ENCODE data around the gene ZNF571. TPM values are rescaled to one million over a fixed set of nuclear protein-coding genes. Genes with fewer than 3 reads are reported as not detected.

ZNF571 gene
- total RNA-seq, 1 experiment from 2014 or later = 1.4 TPM

- intact Hi-C loops (cut with micrococcal nuclease; ENCODE audit: unreplicated experiment) = loop anchor here (1.0 to 2.0 kb wide), 4 partner anchors 61 to 224 kb away; partner anchors contain the start of genes ZNF527, ZNF573 and ZNF607
- ChIA-PET CTCF (interaction anchor here (0.5 to 1.1 kb wide), 2 partner anchors 12 to 124 kb away, joined by 3 read pairs; partner anchors contain the start of gene ZNF607), POLR2A (interaction anchor here (1.0 to 1.5 kb wide), 3 partner anchors 125 to 278 kb away, joined by 3 to 7 read pairs (median 5); partner anchors contain the start of genes ZNF527 and ZNF607)
- no peak for TF ChIP-seq CTCF (IDR thresholded peaks at IDR 0.05; ENCODE audit: insufficient read depth in 1 of 2, low read depth in 1 of 2, low read length in 1 of 2, severe bottlenecking in 1 of 2, unreplicated experiment in 1 of 2)
- Mint-ChIP-seq H3K9me3 (ENCODE audit: unreplicated experiment) (peaks cover 10% of the 10 kb centered on the region), H3K27me3 (ENCODE audit: insufficient read depth, unreplicated experiment) (no peaks in the 10 kb centered on the region), H3K4me3 (ENCODE audit: unreplicated experiment) (peak overlapping the region; percentile 95), H3K27ac (ENCODE audit: unreplicated experiment) (peak overlapping the region; percentile 98), H3K4me1 (ENCODE audit: low read depth, unreplicated experiment) (peaks cover 15% of the 10 kb centered on the region), H3K36me3 (ENCODE audit: insufficient read depth, unreplicated experiment) (peaks cover 20% of the 10 kb centered on the region)
- Histone ChIP-seq H3K27me3 (replicated peaks; ENCODE audit: control insufficient read depth, insufficient read depth, low read length) (no peaks in the 10 kb centered on the region), H3K4me1 (no peaks in the 10 kb centered on the region), H3K9me3 (peaks cover 4% of the 10 kb centered on the region), H3K36me3 (ENCODE audit: control insufficient read depth, insufficient read depth, low read length) (no peaks in the 10 kb centered on the region), H3K4me3 (ENCODE audit: low read depth, low read length) (peak overlapping the region; percentile 73)
- no peak for DNase-seq
- no TSS peak for BruUV-seq (replicated peaks)
Observed at GRCh38 chr19:37594982-37595382, 390 bp upstream of the ZNF571 start.

DNA sequence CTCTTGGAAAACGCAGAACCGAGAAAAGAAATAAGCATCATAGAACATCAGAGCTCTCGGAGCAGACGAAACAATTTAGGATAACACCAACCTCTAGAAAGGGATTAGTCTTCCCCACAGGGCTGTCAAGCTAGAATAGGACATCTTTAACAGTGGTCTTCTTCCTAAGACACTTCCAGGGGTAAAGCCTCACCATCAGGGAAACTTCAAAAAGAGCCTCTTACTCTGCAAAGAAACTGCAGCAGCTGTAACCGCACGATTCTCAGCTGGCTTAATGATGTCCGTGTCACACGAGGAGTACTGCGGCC is 642 bp downstream of the ZNF571 start:
- TF ChIP-seq CTCF (IDR thresholded peaks at IDR 0.05; ENCODE audit: insufficient read depth in 1 of 2, low read depth in 1 of 2, low read length in 1 of 2, severe bottlenecking in 1 of 2, unreplicated experiment in 1 of 2) = no peak
- no peak for DNase-seq
- intact Hi-C loops (cut with micrococcal nuclease; ENCODE audit: unreplicated experiment) = loop anchor here (1.0 to 2.0 kb wide), 4 partner anchors 62 to 223 kb away; partner anchors contain the start of genes ZNF527, ZNF573 and ZNF607
- Mint-ChIP-seq H3K4me1 (ENCODE audit: low read depth, unreplicated experiment) (peaks cover 15% of the 10 kb centered on the region), H3K36me3 (ENCODE audit: insufficient read depth, unreplicated experiment) (peaks cover 20% of the 10 kb centered on the region), H3K9me3 (ENCODE audit: unreplicated experiment) (peaks cover 10% of the 10 kb centered on the region), H3K27me3 (ENCODE audit: insufficient read depth, unreplicated experiment) (no peaks in the 10 kb centered on the region), H3K4me3 (ENCODE audit: unreplicated experiment) (peak overlapping the region; percentile 95), H3K27ac (ENCODE audit: unreplicated experiment) (peak overlapping the region; percentile 98)
- Histone ChIP-seq H3K27me3 (replicated peaks; ENCODE audit: control insufficient read depth, insufficient read depth, low read length) (no peaks in the 10 kb centered on the region), H3K9me3 (peaks cover 4% of the 10 kb centered on the region), H3K36me3 (ENCODE audit: control insufficient read depth, insufficient read depth, low read length) (no peaks in the 10 kb centered on the region), H3K4me1 (no peaks in the 10 kb centered on the region), H3K4me3 (ENCODE audit: low read depth, low read length) (peak overlapping the region; percentile 73)
- no TSS peak for BruUV-seq (replicated peaks)
- CTCF ChIA-PET = interaction anchor here (1.1 to 1.2 kb wide), 2 partner anchors 99 to 125 kb away, joined by 3 to 4 read pairs; partner anchors contain the start of gene ZNF607
- POLR2A ChIA-PET = interaction anchor here (1.0 to 1.5 kb wide), 2 partner anchors 126 to 223 kb away, joined by 5 to 7 read pairs; partner anchors contain the start of genes ZNF527 and ZNF607

DNA sequence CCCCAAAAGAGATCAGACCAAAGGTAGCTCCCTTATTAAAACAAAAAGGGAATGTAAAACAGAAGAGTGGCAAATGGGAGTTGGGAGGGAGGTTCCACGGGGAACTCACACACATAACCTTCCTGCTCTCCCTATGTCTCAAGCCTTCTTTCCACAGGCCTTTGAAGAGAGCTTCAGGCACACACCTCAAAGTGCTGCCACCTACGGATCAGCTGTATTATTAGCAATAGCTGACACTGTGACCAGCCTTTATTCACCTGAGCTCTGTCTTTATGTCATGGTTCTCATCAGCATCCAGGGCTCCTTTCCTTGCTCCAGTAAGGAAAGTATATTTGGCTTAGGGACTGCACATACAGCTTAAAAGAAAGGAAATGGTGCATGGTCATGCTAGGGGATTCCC is 11.3 kb downstream of the ZNF571 start:
- Histone ChIP-seq H3K9me3 (peaks cover 18% of the 10 kb centered on the region; the same call in 1 of the 2 replicates), H3K4me1 (no peaks in the 10 kb centered on the region), H3K27me3 (replicated peaks; ENCODE audit: control insufficient read depth, insufficient read depth, low read length) (no peaks in the 10 kb centered on the region), H3K4me3 (ENCODE audit: low read depth, low read length) (no peak overlapping the region), H3K36me3 (ENCODE audit: control insufficient read depth, insufficient read depth, low read length) (no peaks in the 10 kb centered on the region)
- Mint-ChIP-seq H3K36me3 (ENCODE audit: insufficient read depth, unreplicated experiment) (no peaks in the 10 kb centered on the region), H3K4me3 (ENCODE audit: unreplicated experiment) (no peak overlapping the region), H3K27ac (ENCODE audit: unreplicated experiment) (no peak overlapping the region), H3K27me3 (ENCODE audit: insufficient read depth, unreplicated experiment) (no peaks in the 10 kb centered on the region), H3K9me3 (ENCODE audit: unreplicated experiment) (peaks cover 26% of the 10 kb centered on the region), H3K4me1 (ENCODE audit: low read depth, unreplicated experiment) (no peaks in the 10 kb centered on the region)
- intact Hi-C loops (cut with micrococcal nuclease; ENCODE audit: unreplicated experiment) = no loop called here
- no peak for TF ChIP-seq CTCF (IDR thresholded peaks at IDR 0.05; ENCODE audit: insufficient read depth in 1 of 2, low read depth in 1 of 2, low read length in 1 of 2, severe bottlenecking in 1 of 2, unreplicated experiment in 1 of 2)
- ChIA-PET POLR2A (no interaction called here), CTCF (interaction anchor here (0.5 kb wide), 1 partner anchor 12 kb away, joined by 3 read pairs; no protein-coding TSS in a partner anchor)
- no TSS peak for BruUV-seq (replicated peaks)
- DNase-seq = no peak
